ENCODE results near the gene DCHS1. TPM values are rescaled to one million over a fixed set of nuclear protein-coding genes. Genes with fewer than 3 reads are reported as not detected.

DCHS1 gene
- total RNA-seq, 1 donor from 2014 or later = 21.4 TPM

- DNase-seq (ENCODE audit: low read depth in 2 of 2) = no peak
These were observed 27.8 kb downstream of the DCHS1 start for GRCh38 chr11:6627762-6628241.

DNA sequence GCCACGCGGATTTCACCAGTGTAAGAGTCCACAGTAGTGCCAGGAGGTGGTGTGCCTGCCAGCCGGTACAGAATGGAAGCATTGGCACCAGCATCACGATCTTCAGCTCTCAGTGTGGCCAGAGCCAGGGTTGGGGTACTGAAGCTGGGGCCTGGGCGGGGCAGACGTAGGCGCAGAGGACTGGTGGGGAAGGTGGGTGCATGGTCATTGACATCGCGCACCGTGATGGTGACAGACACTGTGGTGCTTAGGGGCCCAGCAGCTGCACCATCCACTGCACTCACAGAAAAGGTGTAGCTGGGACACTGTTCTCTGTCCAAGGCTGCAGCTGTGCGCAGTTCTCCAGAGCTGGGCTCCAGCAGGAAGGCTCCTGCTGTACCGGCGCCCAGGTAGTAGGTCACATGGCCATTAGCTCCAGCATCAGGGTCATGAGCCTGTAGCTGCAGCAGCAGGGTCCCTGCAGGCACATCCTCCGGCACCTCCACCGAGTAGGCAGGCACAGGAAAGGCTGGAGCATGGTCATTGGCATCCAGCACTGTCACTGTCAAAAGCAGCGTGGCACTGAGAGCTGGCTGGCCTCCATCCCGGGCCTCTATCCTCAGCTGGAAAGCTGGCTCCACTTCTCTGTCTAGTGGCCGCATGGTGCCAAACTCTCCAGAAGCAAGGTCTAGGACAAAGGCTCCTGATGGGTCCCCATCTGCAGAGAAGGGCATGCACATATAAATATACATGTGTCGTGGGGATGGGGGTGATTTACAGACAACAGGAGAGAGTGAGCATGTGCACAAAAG is 28.4 kb downstream of the DCHS1 start:
- no peak for DNase-seq (ENCODE audit: low read depth in 2 of 2)

DNA sequence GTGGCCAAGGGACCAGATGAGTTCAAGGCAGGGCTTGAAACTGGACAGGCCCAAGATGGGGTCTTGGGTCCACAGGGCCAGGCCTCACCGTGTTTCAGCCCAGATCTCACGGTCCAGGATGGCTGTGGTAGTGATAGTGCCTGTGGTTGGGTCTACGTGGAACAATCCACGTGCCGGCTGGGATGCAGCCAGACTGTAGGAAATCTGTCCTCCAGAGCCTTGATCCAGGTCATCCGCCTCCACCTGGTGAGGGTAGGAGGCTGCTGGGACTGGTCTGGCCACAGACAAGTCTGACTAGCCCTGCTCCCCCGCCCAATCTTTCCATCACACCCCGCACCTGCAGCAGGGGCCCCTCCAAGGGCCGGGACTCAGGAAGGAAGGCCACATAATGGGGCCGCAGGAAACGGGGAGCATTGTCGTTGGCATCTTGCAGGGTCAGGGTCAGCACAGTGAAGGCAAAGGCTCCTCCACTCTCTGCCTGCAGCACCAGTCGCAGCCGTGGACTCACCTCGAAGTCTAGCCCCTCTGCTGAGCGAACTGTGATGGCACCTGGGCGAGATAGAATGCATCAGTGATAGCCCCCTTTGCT is 29.7 kb downstream of the DCHS1 start:
- DNase-seq (ENCODE audit: low read depth in 2 of 2) = no peak

- no peak for DNase-seq (ENCODE audit: low read depth in 2 of 2)
These were observed 30.3 kb downstream of the DCHS1 start for GRCh38 chr11:6625156-6625831.

GRCh38 chr11:6623391-6624363 is 31.9 kb downstream of the DCHS1 start:
- DNase-seq (ENCODE audit: low read depth in 2 of 2) = no peak

DNA sequence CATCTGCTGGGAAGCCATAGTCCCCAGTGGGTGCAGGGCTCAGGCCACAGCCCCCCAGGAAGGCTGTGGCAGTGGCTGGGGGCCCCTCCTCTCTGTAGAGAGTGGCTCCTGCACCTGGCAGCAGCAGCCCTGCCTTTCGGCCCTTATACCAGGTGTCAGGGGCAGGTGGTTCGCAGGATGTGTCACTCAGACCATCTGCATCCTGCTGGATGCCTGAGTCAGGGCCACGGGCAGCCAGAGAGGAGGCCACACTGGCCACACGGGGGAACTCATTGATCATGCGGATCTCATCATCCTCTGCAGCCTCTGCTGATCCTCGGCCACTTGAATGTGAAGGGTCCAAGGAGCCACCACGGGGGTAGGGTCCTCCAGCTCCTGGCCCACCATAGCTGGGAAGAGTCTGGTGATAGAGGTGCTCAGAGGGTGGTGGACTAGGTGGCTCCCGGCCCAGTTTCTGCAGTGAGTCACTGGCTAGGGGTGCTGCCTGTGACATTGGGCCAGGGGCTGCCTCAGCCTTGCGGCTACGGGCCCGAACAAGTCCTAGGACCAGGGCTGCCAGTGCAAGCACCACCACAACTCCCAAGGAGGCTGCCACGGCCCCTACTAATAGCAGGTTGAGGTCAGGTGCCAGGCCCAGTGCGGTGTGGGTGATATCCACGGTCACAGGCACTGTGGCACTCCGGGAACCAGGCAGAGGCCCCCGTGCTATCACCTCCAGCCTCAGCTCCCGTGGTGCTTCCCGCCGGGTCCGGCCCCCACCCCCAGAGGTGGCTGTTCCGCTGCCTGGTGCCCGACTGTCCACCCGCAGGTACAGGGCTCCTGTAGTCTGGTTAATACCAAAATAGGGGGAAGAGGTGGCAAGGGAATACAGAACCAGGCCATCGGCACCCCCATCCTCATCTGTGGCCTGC is 33.1 kb downstream of the DCHS1 start:
- peak in 1 of 2 donors; percentile 53 for DNase-seq (ENCODE audit: low read depth in 2 of 2)

GRCh38 chr11:6621711-6622211 is 33.8 kb downstream of the DCHS1 start:
- no peak for DNase-seq (ENCODE audit: low read depth in 2 of 2)

- no peak for DNase-seq (ENCODE audit: low read depth in 2 of 2)
These were observed 35.0 kb downstream of the DCHS1 start for GRCh38 chr11:6620636-6621035.

DNA sequence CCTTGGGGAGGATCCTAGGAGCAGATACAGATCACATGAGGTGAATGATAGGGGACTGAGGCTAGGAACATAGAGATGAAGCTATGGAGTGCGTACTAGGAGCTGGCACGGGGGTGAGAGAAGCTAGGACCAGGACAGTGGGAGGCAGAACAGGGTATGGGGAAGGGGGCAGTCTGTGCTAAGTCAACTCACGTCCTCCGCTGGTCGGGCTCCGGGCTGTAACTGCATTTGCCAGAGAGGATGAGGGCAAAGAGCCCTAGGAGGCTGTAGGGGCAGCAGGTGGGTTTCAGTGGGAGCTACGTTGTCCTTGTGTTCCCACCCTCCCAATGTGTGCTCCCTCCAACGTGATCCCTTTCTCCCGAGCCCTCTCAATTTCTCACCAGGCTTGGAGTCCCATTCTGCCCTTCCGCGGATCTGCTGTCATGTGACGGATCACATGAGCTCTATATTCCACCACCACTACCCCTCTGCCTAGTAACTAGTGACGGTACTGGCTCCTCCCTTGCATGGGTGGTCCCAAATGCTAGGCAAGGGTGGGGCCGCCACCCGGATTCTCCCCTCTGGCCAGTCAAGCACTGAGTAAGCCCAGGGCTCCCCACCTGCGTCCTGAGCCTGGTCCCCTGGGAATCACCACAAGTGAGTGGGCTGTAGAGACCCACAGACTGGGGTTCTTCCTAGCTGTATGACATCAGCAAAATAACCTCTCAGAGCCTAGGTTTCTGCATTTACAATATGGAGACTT is 36.4 kb downstream of the DCHS1 start, which contains the start of gene TPP1:
TPP1 (minus strand) TSS at position 419 of the 742 bp plus-strand sequence; CDS start at position 397, 22 bp downstream.
- DNase-seq (ENCODE audit: low read depth in 2 of 2) = peak; percentile 93 to 97

DNA sequence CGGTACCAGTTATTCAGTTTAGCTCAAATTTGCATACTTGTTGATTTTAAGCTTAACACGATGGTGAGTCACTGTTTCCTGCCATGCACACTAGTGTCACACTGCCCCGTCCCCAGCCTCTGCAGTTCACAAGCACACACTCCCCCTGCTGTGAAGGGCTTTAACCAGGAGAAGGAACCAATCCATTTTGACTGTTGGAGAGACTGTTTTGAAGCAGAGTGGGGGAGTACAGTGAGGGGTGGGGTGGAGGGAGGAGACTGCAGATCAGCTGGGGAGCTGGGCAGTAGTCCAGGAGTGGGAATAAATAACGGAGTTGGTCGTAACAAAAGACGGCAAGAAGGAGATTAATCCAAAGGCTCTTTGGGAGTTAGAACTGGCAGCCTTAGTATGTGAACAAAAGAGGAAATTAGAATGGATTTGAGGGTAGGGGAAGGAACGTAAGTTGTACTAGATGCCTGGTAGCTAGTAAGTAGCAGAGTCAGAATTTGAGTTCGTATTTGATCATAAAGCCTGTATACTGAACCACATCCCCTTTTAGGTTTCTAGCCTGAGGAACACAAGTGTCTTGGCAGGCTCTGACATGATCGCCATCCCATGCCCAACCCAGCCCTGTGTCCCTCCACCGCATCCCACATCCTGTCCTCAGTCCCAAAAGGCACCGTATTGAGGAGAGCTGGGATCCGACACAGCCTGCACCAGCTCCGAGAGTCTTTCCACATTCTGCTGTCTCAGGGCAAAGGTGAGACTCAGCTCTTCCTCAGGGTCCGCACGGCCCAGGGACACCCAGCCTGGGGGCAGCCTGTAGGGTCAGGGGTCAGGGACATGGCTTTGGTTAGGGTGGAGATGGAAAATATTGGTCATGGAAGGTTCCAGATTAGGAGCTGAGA is 37.2 kb downstream of the DCHS1 start:
- peak; percentile 91 to 96 for DNase-seq (ENCODE audit: low read depth in 2 of 2)

DNA sequence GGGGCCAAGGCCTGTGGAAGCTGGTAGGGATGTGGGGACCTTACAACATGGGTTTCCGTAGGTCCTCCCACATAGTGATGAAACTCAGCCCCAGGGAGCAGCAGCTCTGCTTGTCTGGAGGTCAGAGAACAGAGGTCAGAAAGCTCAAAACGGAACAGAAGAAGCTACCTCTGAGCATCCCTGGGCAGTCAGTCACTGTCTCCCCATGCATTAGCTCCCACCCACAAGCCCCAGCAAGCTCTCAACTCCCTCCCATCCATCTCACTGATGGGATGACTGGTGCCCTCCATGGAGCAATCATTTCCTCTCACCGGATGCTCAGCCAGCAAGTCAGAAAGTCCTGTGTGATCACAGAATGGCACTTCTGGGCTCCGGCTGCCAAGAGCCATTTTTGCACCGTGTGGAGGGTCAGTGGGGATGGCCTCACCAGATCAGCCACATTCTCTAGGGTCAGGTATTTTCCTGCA is 38.3 kb downstream of the DCHS1 start:
- peak; percentile 76 to 78 for DNase-seq (ENCODE audit: low read depth in 2 of 2)

- DNase-seq (ENCODE audit: low read depth in 2 of 2) = no peak
These were observed 38.9 kb downstream of the DCHS1 start for GRCh38 chr11:6616596-6617250.

- DNase-seq (ENCODE audit: low read depth in 2 of 2) = peak in 1 of 2 donors; percentile 20
These were observed 39.6 kb downstream of the DCHS1 start for GRCh38 chr11:6615882-6616585.

DNA sequence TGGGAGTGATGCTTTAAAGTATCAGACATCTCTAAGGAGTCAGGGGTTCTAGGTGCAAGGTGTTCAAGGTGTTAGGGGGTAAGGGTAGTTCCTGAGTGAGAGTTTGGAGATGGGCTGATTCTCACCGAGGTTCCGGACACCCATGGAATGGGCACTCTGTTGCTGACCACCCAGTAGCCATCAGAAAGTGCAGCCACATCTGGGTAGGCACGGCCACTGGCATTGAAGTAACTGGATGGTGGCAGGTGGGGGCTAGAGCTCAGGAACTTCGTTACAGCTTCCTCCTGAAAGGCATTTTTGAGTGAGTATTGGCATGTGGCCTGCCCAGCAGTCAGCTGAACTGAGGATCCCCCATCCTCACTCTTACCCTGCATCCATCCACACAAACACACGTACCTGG is 40.6 kb downstream of the DCHS1 start:
- DNase-seq (ENCODE audit: low read depth in 2 of 2) = no peak

DNA sequence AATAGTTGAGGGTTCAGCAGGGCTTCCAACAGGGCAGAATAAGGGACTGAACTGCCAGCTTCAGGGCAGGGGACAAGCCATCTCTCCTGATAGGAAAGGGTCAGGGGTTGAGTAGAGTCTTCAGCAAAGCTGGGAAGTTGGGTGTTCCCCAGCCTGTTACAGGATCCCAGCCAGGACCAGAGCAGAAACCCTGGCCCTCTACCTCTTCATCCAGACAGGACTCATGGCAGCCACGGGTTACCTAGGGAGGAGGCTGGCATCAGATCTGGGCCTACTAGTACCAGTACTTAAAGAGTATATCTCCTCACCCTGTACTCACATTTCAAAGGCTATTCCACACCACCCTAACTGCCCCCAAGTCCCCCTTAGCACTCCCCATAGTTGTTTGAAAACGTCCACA is 41.2 kb downstream of the DCHS1 start:
- DNase-seq (ENCODE audit: low read depth in 2 of 2) = no peak

GRCh38 chr11:6613496-6613895 is 42.1 kb downstream of the DCHS1 start:
- no peak for DNase-seq (ENCODE audit: low read depth in 2 of 2)

Data from dermis microvascular lymphatic vessel endothelial cell (primary cell).